Caco-2 (cell line): ENCODE data around the gene MSTO1. TPM values are rescaled to one million over a fixed set of nuclear protein-coding genes. Genes with fewer than 3 reads are reported as not detected.

Source experiments
- BruUV-seq: library from RNA; stranded (reverse); fragments of 400-500 nt; replicated peaks from 2 replicates; lab custom pipeline; 2021; lab: Mats Ljungman, UMichigan
- CTCF ChIA-PET: fragments of 300-600 bp; sonication (Branson Sonifier 250); formaldehyde crosslinking; loops from one replicate; lab custom pipeline; 2022; ENCODE audit warnings: antibody characterized with exemption; lab: Charles Lee
- POLR2A ChIA-PET: fragments of 300-600 bp; sonication (Branson Sonifier 250); formaldehyde crosslinking; loops from one replicate; lab custom pipeline; 2022; ENCODE audit warnings: antibody characterized with exemption; lab: Charles Lee
- DNase-seq, 2 experiments: peaks; one replicate each; pipeline versions ENCODE4 v3.0.0 to v3.0.0-alpha.2; 2020 to 2022
- H3K27me3 ChIP-seq: replicated peaks from 2 replicates; pipeline ENCODE4 v1.6.0; 2011; ENCODE audit warnings: low read length; ENCODE audit not compliant: control insufficient read depth, insufficient read depth
- H3K36me3 ChIP-seq: 2 replicates; pipeline ENCODE4 v1.5.1; 2011; ENCODE audit warnings: low read length; ENCODE audit not compliant: control insufficient read depth, insufficient read depth
- H3K4me1 ChIP-seq: fragments of 250-450 bp; sonication (Bioruptor Pico); 2 replicates; pipeline ENCODE4 v1.5.1; 2020; ENCODE audit warnings: mild to moderate bottlenecking
- H3K4me3 ChIP-seq: 2 replicates; pipeline ENCODE4 v1.5.1; 2011; ENCODE audit warnings: low read depth, mild to moderate bottlenecking, control low read depth, low read length
- H3K9me3 ChIP-seq: fragments of 250-450 bp; sonication (Bioruptor Pico); 2 replicates; pipeline ENCODE4 v1.5.1; 2020; ENCODE audit warnings: mild to moderate bottlenecking, moderate library complexity
- H3K27ac Mint-ChIP-seq: one replicate; pipeline ENCODE4 v1.8.0; 2022; ENCODE audit warnings: mixed read lengths; ENCODE audit not compliant: unreplicated experiment
- H3K27me3 Mint-ChIP-seq: one replicate; pipeline ENCODE4 v1.8.0; 2022; ENCODE audit warnings: mixed read lengths; ENCODE audit not compliant: insufficient read depth, unreplicated experiment
- H3K36me3 Mint-ChIP-seq: one replicate; pipeline ENCODE4 v1.8.0; 2022; ENCODE audit warnings: mild to moderate bottlenecking, mixed read lengths; ENCODE audit not compliant: insufficient read depth, unreplicated experiment
- H3K4me1 Mint-ChIP-seq: one replicate; pipeline ENCODE4 v1.8.0; 2022; ENCODE audit warnings: low read depth, mixed read lengths; ENCODE audit not compliant: unreplicated experiment
- H3K4me3 Mint-ChIP-seq: one replicate; pipeline ENCODE4 v1.8.0; 2022; ENCODE audit warnings: mild to moderate bottlenecking, moderate library complexity, mixed read lengths; ENCODE audit not compliant: unreplicated experiment
- H3K9me3 Mint-ChIP-seq: one replicate; pipeline ENCODE4 v1.8.0; 2022; ENCODE audit warnings: mixed read lengths; ENCODE audit not compliant: unreplicated experiment
- CTCF ChIP-seq, 2 experiments: fragments of 200-600 bp in 1 of 2; IDR thresholded peaks; 1 replicate in 1 of 2; 2 replicates in 1 of 2; pipeline versions ENCODE4 v1.5.1 to v1.8.0; 2011 to 2022; ENCODE audit warnings: antibody characterized with exemption in 1 of 2, control low read depth in 1 of 2, inconsistent platforms in 1 of 2, low read depth in 1 of 2, low read length in 1 of 2, mild to moderate bottlenecking in 1 of 2, moderate library complexity in 1 of 2; ENCODE audit not compliant: insufficient read depth in 1 of 2, severe bottlenecking in 1 of 2, unreplicated experiment in 1 of 2
- intact Hi-C: fragments of 100-400 bp; cut with micrococcal nuclease; formaldehyde crosslinking; loops from one replicate; pipeline ENCODE4 v1.10.0; 2022; ENCODE audit not compliant: unreplicated experiment
- total RNA-seq: library from RNA; stranded (reverse); gene quantifications from 2 replicates; pipeline ENCODE4 v1.2.3, GENCODE V29; 2022

Gene MSTO1
- total RNA-seq, 1 experiment from 2014 or later, result 65.3 TPM

GRCh38 chr1:155643230-155643629, 33.2 kb downstream of the MSTO1 start:
- no peak overlapping the region for H3K4me3 Mint-ChIP-seq
- intact Hi-C loops, result no loop called here
- H3K9me3 Mint-ChIP-seq, result no peaks in the 10 kb centered on the region
- ChIA-PET CTCF (no interaction called here), POLR2A (no interaction called here)
- H3K4me1 ChIP-seq, result peaks cover 6% of the 10 kb centered on the region
- H3K27me3 Mint-ChIP-seq, result no peaks in the 10 kb centered on the region
- no peak overlapping the region for H3K4me3 ChIP-seq
- H3K36me3 Mint-ChIP-seq, result peaks cover 10% of the 10 kb centered on the region
- no peak overlapping the region for H3K27ac Mint-ChIP-seq
- DNase-seq, result no peak
- BruUV-seq, result no TSS peak
- TF ChIP-seq CTCF (IDR thresholded peaks at IDR 0.05; ENCODE audit: insufficient read depth in 1 of 2, low read depth in 1 of 2, low read length in 1 of 2, severe bottlenecking in 1 of 2, unreplicated experiment in 1 of 2), result no peak
- peaks cover 2% of the 10 kb centered on the region for H3K4me1 Mint-ChIP-seq
- no peaks in the 10 kb centered on the region for H3K36me3 ChIP-seq
- peaks cover 48% of the 10 kb centered on the region for H3K9me3 ChIP-seq
- no peaks in the 10 kb centered on the region for H3K27me3 ChIP-seq

DNA sequence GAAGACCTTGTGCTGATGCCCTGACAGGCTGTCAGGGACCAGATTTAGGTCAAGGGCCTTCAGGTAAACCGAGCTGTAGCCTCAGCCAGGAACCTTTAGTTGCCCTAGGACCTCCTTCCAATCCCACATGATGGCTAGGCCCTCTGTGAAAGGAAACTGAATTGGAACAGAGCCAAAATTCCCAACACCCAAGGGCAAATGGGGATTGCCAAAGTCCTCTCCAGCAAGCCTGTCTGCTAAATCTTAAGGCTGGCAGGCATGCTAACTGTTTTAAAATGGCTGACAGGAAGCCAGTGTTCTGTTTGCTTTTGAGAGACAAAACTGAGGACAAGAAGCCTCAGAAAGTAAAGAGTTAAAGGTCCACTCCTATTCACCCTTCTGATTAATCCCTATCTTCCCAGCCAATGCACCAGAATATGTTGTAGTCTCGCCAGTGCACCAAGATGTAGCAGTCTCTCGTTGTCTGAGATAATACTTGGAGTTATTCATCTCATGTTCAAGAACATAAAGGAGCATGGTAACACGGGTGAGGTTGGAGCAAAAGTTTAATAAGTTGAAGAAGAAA, 35.1 kb downstream of the MSTO1 start:
- ChIA-PET POLR2A (no interaction called here), CTCF (no interaction called here)
- no peaks in the 10 kb centered on the region for H3K27me3 ChIP-seq
- Mint-ChIP-seq H3K27me3 (no peaks in the 10 kb centered on the region), H3K27ac (no peak overlapping the region), H3K9me3 (peaks cover 5% of the 10 kb centered on the region), H3K4me1 (peaks cover 7% of the 10 kb centered on the region), H3K36me3 (peaks cover 10% of the 10 kb centered on the region), H3K4me3 (no peak overlapping the region)
- TF ChIP-seq CTCF (IDR thresholded peaks at IDR 0.05; ENCODE audit: insufficient read depth in 1 of 2, low read depth in 1 of 2, low read length in 1 of 2, severe bottlenecking in 1 of 2, unreplicated experiment in 1 of 2), result no peak
- no peak for DNase-seq
- no TSS peak for BruUV-seq
- peaks cover 6% of the 10 kb centered on the region for H3K4me1 ChIP-seq
- intact Hi-C loops, result no loop called here
- no peak overlapping the region for H3K4me3 ChIP-seq
- peaks cover 50% of the 10 kb centered on the region for H3K9me3 ChIP-seq
- no peaks in the 10 kb centered on the region for H3K36me3 ChIP-seq

GRCh38 chr1:155645648-155646047, 35.6 kb downstream of the MSTO1 start:
- Histone ChIP-seq H3K27me3 (no peaks in the 10 kb centered on the region), H3K4me1 (peaks cover 6% of the 10 kb centered on the region), H3K9me3 (peaks cover 52% of the 10 kb centered on the region), H3K36me3 (no peaks in the 10 kb centered on the region), H3K4me3 (no peak overlapping the region)
- no peak for TF ChIP-seq CTCF (IDR thresholded peaks at IDR 0.05; ENCODE audit: insufficient read depth in 1 of 2, low read depth in 1 of 2, low read length in 1 of 2, severe bottlenecking in 1 of 2, unreplicated experiment in 1 of 2)
- intact Hi-C loops, result no loop called here
- Mint-ChIP-seq H3K27me3 (no peaks in the 10 kb centered on the region), H3K36me3 (peaks cover 10% of the 10 kb centered on the region), H3K4me3 (no peak overlapping the region), H3K27ac (no peak overlapping the region), H3K9me3 (peaks cover 9% of the 10 kb centered on the region), H3K4me1 (peaks cover 7% of the 10 kb centered on the region)
- DNase-seq, result no peak
- BruUV-seq, result no TSS peak
- ChIA-PET POLR2A (no interaction called here), CTCF (no interaction called here)
